IPS-11a (cell line): ENCODE measurements around the gene ANKRD20A1.
"Not testable (repeated sequence)": the region's sequence is repeated elsewhere in the genome, so short reads cannot be mapped to it uniquely, and the experiment has no call there.

Experiments
- H3K4me3 ChIP-seq: one replicate; pipeline ENCODE4 v1.5.1; 2013; ENCODE audit warnings: low read depth, low read length, control low read depth

ANKRD20A1 gene

DNA sequence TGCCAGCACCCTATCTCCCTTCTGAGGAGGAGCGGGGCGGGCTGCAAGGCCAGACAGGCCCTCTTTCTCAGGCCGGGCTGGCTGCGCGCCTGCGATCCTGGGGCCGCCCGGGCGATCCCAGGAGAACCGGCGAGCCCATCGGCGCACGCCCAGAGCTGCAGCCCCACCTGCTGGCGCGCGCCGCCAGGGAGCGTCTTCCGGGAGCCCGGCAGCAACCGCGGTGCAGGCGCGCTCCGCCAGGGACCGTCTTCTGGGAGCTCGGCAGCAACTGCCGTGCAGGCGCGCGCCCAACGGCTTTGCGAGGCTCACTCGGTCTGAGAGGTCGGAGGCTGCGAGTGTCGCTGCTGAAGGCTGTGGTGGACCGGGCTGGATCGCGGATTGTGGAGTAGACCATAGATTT, at the start of gene ANKRD20A1:
Gene ANKRD20A1, plus strand, starts transcription at position 61 of the 400 bp plus-strand sequence. CDS start 496 bp downstream, outside the sequence.
- H3K4me3 ChIP-seq: not testable (repeated sequence)

DNA sequence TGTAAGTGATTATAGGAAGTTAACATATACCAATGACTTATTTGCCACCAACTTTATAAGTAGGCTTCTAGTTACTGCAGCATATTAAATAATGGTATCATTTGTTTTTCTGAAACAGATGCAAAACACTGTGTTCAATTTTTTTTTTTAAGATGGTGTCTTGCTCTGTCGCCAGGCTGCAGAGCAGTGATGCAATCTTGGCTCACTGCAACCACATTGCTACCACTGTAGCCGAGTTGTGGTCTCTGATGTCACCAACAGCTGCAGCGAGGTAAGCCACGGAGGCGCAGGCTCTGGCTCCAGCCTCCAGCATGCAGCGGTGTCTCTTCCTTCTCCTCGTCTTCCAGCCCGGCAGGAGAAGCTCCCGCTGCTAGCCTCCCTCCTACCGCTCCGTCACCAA, 26.6 kb upstream of the ANKRD20A1 start:
- not testable (repeated sequence) for H3K4me3 ChIP-seq
